BJ (cell line): Measurements from ENCODE around the gene SPRR5. TPM values are rescaled to one million over a fixed set of nuclear protein-coding genes. Genes with fewer than 3 reads are reported as not detected.

Source experiments
- CTCF ChIA-PET: fragments of 350-600 bp; formaldehyde crosslinking; extraction: SDS; loops from one replicate; lab custom pipeline; 2021; ENCODE audit warnings: antibody characterized with exemption, inconsistent platforms; lab: Yijun Ruan, JAX
- POLR2A ChIA-PET: fragments of 300-600 bp; sonication (Branson Sonifier 250); formaldehyde crosslinking; extraction: SDS; loops from one replicate; lab custom pipeline; 2021; ENCODE audit warnings: antibody characterized with exemption; lab: Charles Lee
- DNase-seq: peaks from one replicate; pipeline ENCODE4 v3.0.0-alpha.2; 2011; ENCODE audit warnings: low read depth
- H3K27me3 ChIP-seq: 2 replicates; pipeline ENCODE4 v1.6.0; 2011; ENCODE audit warnings: low read length; ENCODE audit not compliant: control insufficient read depth, insufficient read depth
- H3K36me3 ChIP-seq: 2 replicates; pipeline ENCODE4 v1.5.1; 2011; ENCODE audit warnings: low read length; ENCODE audit not compliant: control insufficient read depth, insufficient read depth
- H3K4me3 ChIP-seq: 2 replicates; pipeline ENCODE4 v1.5.1; 2011; ENCODE audit warnings: low read depth, mild to moderate bottlenecking, control low read depth, low read length
- CTCF ChIP-seq: IDR thresholded peaks from 2 replicates; pipeline ENCODE4 v1.5.1; 2011; ENCODE audit warnings: low read depth, mild to moderate bottlenecking, control low read depth, inconsistent platforms, low read length, moderate library complexity; ENCODE audit not compliant: insufficient read depth
- polyA plus RNA-seq: library from polyadenylated mRNA; depleted of rRNA; stranded (reverse); fragments of >200 nt; gene quantifications from 2 replicates; pipeline ENCODE4 v1.2.3, GENCODE V29; 2011

Gene SPRR5
- polyA plus RNA-seq, 1 experiment = not detected

- ChIA-PET POLR2A (no interaction called here), CTCF (no interaction called here)
- H3K27me3 ChIP-seq = no peaks in the 10 kb centered on the region
- H3K36me3 ChIP-seq = no peaks in the 10 kb centered on the region
- no peak for TF ChIP-seq CTCF
- no peak for DNase-seq
- H3K4me3 ChIP-seq = no peak overlapping the region
Observed at GRCh38 chr1:152961226-152961891, 14.4 kb downstream of the SPRR5 start.

- TF ChIP-seq CTCF = no peak
- no peaks in the 10 kb centered on the region for H3K27me3 ChIP-seq
- H3K4me3 ChIP-seq = no peak overlapping the region
- DNase-seq = no peak
- ChIA-PET POLR2A (no interaction called here), CTCF (interaction anchor here (0.6 kb wide), 1 partner anchor 54 kb away, joined by 3 read pairs; no protein-coding TSS in a partner anchor)
- no peaks in the 10 kb centered on the region for H3K36me3 ChIP-seq
Observed at GRCh38 chr1:152962876-152963415, 15.9 kb downstream of the SPRR5 start.

GRCh38 chr1:152964536-152964935 lies 17.5 kb downstream of the SPRR5 start:
- Histone ChIP-seq H3K27me3 (no peaks in the 10 kb centered on the region), H3K4me3 (no peak overlapping the region), H3K36me3 (no peaks in the 10 kb centered on the region)
- TF ChIP-seq CTCF = no peak
- ChIA-PET CTCF (no interaction called here), POLR2A (no interaction called here)
- DNase-seq = no peak

- TF ChIP-seq CTCF = no peak
- Histone ChIP-seq H3K36me3 (no peaks in the 10 kb centered on the region), H3K27me3 (no peaks in the 10 kb centered on the region), H3K4me3 (no peak overlapping the region)
- DNase-seq = no peak
- CTCF ChIA-PET = no interaction called here
- POLR2A ChIA-PET = no interaction called here
Observed at GRCh38 chr1:152965853-152966252, 18.8 kb downstream of the SPRR5 start.

- POLR2A ChIA-PET = no interaction called here
- CTCF ChIA-PET = no interaction called here
- no peak for TF ChIP-seq CTCF
- Histone ChIP-seq H3K36me3 (no peaks in the 10 kb centered on the region), H3K27me3 (no peaks in the 10 kb centered on the region), H3K4me3 (no peak overlapping the region)
- DNase-seq = no peak
Observed at GRCh38 chr1:152967201-152967600, 20.2 kb downstream of the SPRR5 start.
